ENCODE data around the gene NCAPG2.

GRCh38 chr7:158616050-158616449, 88.6 kb downstream of the NCAPG2 start:
- TF ChIP-seq, protein P1, sequence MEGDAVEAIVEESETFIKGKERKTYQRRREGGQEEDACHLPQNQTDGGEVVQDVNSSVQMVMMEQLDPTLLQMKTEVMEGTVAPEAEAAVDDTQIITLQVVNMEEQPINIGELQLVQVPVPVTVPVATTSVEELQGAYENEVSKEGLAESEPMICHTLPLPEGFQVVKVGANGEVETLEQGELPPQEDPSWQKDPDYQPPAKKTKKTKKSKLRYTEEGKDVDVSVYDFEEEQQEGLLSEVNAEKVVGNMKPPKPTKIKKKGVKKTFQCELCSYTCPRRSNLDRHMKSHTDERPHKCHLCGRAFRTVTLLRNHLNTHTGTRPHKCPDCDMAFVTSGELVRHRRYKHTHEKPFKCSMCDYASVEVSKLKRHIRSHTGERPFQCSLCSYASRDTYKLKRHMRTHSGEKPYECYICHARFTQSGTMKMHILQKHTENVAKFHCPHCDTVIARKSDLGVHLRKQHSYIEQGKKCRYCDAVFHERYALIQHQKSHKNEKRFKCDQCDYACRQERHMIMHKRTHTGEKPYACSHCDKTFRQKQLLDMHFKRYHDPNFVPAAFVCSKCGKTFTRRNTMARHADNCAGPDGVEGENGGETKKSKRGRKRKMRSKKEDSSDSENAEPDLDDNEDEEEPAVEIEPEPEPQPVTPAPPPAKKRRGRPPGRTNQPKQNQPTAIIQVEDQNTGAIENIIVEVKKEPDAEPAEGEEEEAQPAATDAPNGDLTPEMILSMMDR (IDR thresholded peaks at IDR 0.05): no peak
- no peak for TF ChIP-seq MXD4 (CRISPR knock-in tag; IDR thresholded peaks at IDR 0.05; ENCODE audit: borderline replicate concordance)
- no peak for TF ChIP-seq FOXK1 (CRISPR knock-in tag; IDR thresholded peaks at IDR 0.05)
- TF ChIP-seq NR2C2 (CRISPR knock-in tag; IDR thresholded peaks at IDR 0.05): no peak

All from WTC11 (cell line).